Measurements from ENCODE around the gene PLXDC2. TPM values are rescaled to one million over a fixed set of nuclear protein-coding genes. Genes with fewer than 3 reads are reported as not detected.

The PLXDC2 gene
- total RNA-seq, 6 experiments from 2014 or later, result 4.1 to 6.5 (median 5.3) TPM

Small RNA genes within 50 kb of the gene (small RNA-seq; reads per million reads assigned to genes)
- 0 reads per million in 2 experiments for gene RNU6-1212P
